ENCODE results near the gene KDF1. TPM values are rescaled to one million over a fixed set of nuclear protein-coding genes. Genes with fewer than 3 reads are reported as not detected.
A peak's percentile ranks its signal among the peaks of the same experiment; 100 is the strongest.

The KDF1 gene
- total and polyA plus RNA-seq, 2 of the 13 experiments (the other 11 are each of a cell fraction or from before 2014, with no cell fraction given), result 1.9 to 4.9 TPM

DNA sequence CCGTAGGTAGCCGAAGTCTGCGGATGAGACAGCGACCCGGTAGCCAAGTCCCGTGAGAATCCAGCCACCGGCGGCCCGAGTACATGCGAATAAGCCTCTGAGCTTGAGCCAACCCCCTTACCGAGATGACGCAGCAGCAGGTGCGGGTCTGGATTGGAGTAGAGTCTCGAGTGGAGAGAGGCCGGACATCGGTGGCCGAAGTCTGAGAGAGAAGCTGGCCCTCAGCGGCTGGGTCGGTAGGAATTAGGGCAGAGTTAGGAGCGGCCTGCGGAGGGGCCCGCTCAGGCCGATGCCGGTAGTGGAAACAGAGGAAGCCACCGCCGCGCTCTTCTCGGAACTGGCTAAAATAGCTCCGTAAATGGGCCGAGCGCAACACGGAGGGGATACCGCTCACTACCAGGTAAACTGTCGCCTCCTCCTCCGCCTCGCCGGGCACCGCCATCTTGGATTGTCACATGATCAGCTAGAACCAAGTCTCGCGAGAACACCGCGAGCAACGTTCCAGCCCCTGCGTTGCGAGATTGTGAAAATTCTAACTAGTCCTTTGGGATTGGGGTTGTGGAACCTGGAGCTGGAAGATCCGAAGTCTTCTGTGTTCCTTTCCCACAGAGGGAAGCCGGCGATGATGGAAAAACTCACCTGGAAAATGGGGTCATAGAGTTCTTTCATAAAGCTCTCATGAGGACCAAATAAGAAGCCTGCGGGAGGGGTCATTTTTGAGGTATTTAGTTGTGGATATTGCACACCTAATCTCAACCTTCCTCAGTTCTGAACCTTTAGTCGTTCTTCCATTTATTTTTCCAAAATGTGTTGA lies 60.1 kb downstream of the KDF1 start, which contains the start of gene GPATCH3 (continued):
- no peak for TF ChIP-seq GABPA (IDR thresholded peaks at IDR 0.05; ENCODE audit: low read depth, low read length)
- TF ChIP-seq GABPA (CRISPR knock-in tag; IDR thresholded peaks at IDR 0.05; ENCODE audit: low read depth), result peak; percentile 63
- peak; percentile 74; the same call in 1 of the 2 replicates for TF ChIP-seq AHR (CRISPR knock-in tag; IDR thresholded peaks at IDR 0.05)
- TF ChIP-seq ARNT2 (CRISPR knock-in tag; IDR thresholded peaks at IDR 0.05; ENCODE audit: low read depth), result peak; percentile 94; the same call in 1 of the 2 replicates
- no peak for TF ChIP-seq SP140L (CRISPR knock-in tag; IDR thresholded peaks at IDR 0.05; ENCODE audit: borderline replicate concordance)
- TF ChIP-seq MXI1 (IDR thresholded peaks at IDR 0.05; ENCODE audit: borderline replicate concordance, low read depth, low read length), result peak; percentile 88
- TF ChIP-seq GFI1 (CRISPR knock-in tag; IDR thresholded peaks at IDR 0.05; ENCODE audit: borderline replicate concordance), result peak; percentile 73; the same call in 1 of the 2 replicates
- 0 out of 2 replicates have a peak, but pooled peaks have one; percentile 46 for TF ChIP-seq FOXO1 (CRISPR knock-in tag; IDR thresholded peaks at IDR 0.05)
- no peak for TF ChIP-seq KDM1A (CRISPR knock-in tag; IDR thresholded peaks at IDR 0.05)
- TF ChIP-seq ZNF143 (CRISPR knock-in tag; IDR thresholded peaks at IDR 0.05), result no peak; the same call in 1 of the 2 replicates
- TF ChIP-seq HDAC1 (CRISPR knock-in tag; IDR thresholded peaks at IDR 0.05), result peak; percentile 99
- no peak for TF ChIP-seq NFAT5 (CRISPR knock-in tag; IDR thresholded peaks at IDR 0.05)
- TF ChIP-seq ZNF792 (CRISPR knock-in tag; IDR thresholded peaks at IDR 0.05), result peak; percentile 89
- no peak for TF ChIP-seq PHF5A (CRISPR knock-in tag; IDR thresholded peaks at IDR 0.05; ENCODE audit: low read depth, unreplicated experiment)
- TF ChIP-seq ATRX (CRISPR knock-in tag; IDR thresholded peaks at IDR 0.05; ENCODE audit: borderline replicate concordance), result no peak
- peak; percentile 77 for TF ChIP-seq ZMAT3 (CRISPR knock-in tag; conservative IDR thresholded peaks at IDR 0.05)
- 0 out of 2 replicates have a peak, but pooled peaks have one; percentile 42 for TF ChIP-seq ZNF136 (CRISPR knock-in tag; IDR thresholded peaks at IDR 0.05; ENCODE audit: low read depth)
- no peak for TF ChIP-seq SNRNP70 (IDR thresholded peaks at IDR 0.05; ENCODE audit: low read depth, low read length)
- TF ChIP-seq ZFP62 (CRISPR knock-in tag; IDR thresholded peaks at IDR 0.05), result no peak
- no peak for TF ChIP-seq SIX1 (CRISPR knock-in tag; IDR thresholded peaks at IDR 0.05; ENCODE audit: borderline replicate concordance)
- TF ChIP-seq FOXJ3 (CRISPR knock-in tag; IDR thresholded peaks at IDR 0.05; ENCODE audit: borderline replicate concordance), result peak; percentile 63; the same call in 1 of the 2 replicates
- no peak for TF ChIP-seq KDM6A (CRISPR knock-in tag; IDR thresholded peaks at IDR 0.05; ENCODE audit: low read depth)
- TF ChIP-seq, protein P1, sequence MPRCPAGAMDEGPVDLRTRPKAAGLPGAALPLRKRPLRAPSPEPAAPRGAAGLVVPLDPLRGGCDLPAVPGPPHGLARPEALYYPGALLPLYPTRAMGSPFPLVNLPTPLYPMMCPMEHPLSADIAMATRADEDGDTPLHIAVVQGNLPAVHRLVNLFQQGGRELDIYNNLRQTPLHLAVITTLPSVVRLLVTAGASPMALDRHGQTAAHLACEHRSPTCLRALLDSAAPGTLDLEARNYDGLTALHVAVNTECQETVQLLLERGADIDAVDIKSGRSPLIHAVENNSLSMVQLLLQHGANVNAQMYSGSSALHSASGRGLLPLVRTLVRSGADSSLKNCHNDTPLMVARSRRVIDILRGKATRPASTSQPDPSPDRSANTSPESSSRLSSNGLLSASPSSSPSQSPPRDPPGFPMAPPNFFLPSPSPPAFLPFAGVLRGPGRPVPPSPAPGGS (CRISPR knock-in tag; IDR thresholded peaks at IDR 0.05), result peak; percentile 78
- TF ChIP-seq, protein P2, sequence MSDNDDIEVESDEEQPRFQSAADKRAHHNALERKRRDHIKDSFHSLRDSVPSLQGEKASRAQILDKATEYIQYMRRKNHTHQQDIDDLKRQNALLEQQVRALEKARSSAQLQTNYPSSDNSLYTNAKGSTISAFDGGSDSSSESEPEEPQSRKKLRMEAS (IDR thresholded peaks at IDR 0.05), result peak; percentile 71
- TF ChIP-seq ZEB1 (IDR thresholded peaks at IDR 0.05; ENCODE audit: insufficient replicate concordance, low read depth), result no peak
- TF ChIP-seq PAX8 (CRISPR knock-in tag; IDR thresholded peaks at IDR 0.05; ENCODE audit: borderline replicate concordance), result no peak
